NT2/D1 (cell line): Measurements from ENCODE around the gene NAGA.

Experiments used
- DNase-seq: peaks from one replicate; pipeline ENCODE4 v3.0.0-alpha.2; 2011; ENCODE audit warnings: low read depth, low spot score
- H3K27me3 ChIP-seq: 2 replicates; pipeline ENCODE4 v1.6.0; 2011; ENCODE audit warnings: mild to moderate bottlenecking; ENCODE audit not compliant: insufficient read length, insufficient read depth
- H3K36me3 ChIP-seq: 2 replicates; pipeline ENCODE4 v1.6.1; 2011; ENCODE audit warnings: mild to moderate bottlenecking, low read length, mixed read lengths; ENCODE audit not compliant: insufficient read depth, insufficient read length
- H3K4me1 ChIP-seq: 2 replicates; pipeline ENCODE4 v1.5.1; 2011; ENCODE audit not compliant: insufficient read depth, insufficient read length
- H3K4me3 ChIP-seq: 2 replicates; pipeline ENCODE4 v1.5.1; 2011; ENCODE audit warnings: low read depth; ENCODE audit not compliant: insufficient read length
- H3K9ac ChIP-seq: 2 replicates; pipeline ENCODE4 v1.6.0; 2011; ENCODE audit warnings: low read depth; ENCODE audit not compliant: insufficient read length
- H3K9me3 ChIP-seq: 2 replicates; pipeline ENCODE4 v1.5.1; 2011; ENCODE audit warnings: mild to moderate bottlenecking, low read length; ENCODE audit not compliant: insufficient read depth
- SUZ12 ChIP-seq: IDR thresholded peaks from 2 replicates; pipeline ENCODE4 v1.6.1; 2011; ENCODE audit not compliant: insufficient read length, insufficient read depth; ENCODE audit errors: extremely low read depth
- YY1 ChIP-seq: IDR thresholded peaks from 2 replicates; pipeline ENCODE4 v1.6.1; 2011; ENCODE audit not compliant: insufficient read length, insufficient read depth
- ZNF274 ChIP-seq: IDR thresholded peaks from 2 replicates; pipeline ENCODE4 v1.6.1; 2011; ENCODE audit warnings: mild to moderate bottlenecking, low read depth, low read length

Gene NAGA

DNA sequence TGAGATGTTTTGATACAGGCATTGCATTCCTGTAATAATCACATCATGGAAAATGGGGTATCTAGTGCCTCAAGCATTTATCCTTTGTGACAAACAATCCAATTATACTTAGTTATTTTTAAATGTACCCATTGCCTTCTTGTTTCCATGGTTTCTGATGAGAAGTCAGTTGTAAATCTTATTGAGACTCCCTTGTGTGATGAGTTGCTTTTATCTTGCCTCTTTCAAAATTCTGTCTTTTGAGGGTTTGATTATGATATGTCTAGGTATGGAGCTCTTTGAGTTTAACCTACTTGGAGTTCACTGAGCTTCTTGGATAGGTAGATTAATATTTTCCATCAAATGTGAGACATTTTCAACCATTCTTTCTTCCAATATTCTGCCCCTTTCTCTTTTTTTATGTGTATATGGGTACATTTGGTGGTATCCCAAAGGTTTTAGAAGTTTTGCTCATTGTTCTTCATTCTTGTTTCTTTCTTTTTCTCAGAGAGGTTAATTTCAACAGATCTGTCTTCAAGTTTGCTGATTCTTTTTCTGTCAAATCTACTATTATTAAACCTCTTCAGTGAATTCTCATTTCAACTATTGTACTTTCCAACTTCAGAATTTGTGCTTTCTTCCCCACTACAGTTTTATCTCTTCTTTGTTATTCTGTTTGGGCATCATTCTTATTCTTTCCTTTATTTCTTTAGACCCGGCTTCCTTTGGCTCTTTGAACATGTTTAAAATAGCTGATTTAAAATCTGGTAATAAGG lies 13.7 kb downstream of the NAGA start:
- Histone ChIP-seq H3K9ac (no peak overlapping the region), H3K4me3 (no peak overlapping the region), H3K9me3 (peaks cover 16% of the 10 kb centered on the region; the same call in 1 of the 2 replicates), H3K27me3 (no peaks in the 10 kb centered on the region), H3K36me3 (peaks cover 32% of the 10 kb centered on the region), H3K4me1 (no peaks in the 10 kb centered on the region)
- no peak for TF ChIP-seq YY1
- TF ChIP-seq ZNF274, result no peak
- no peak for TF ChIP-seq SUZ12
- DNase-seq, result no peak

DNA sequence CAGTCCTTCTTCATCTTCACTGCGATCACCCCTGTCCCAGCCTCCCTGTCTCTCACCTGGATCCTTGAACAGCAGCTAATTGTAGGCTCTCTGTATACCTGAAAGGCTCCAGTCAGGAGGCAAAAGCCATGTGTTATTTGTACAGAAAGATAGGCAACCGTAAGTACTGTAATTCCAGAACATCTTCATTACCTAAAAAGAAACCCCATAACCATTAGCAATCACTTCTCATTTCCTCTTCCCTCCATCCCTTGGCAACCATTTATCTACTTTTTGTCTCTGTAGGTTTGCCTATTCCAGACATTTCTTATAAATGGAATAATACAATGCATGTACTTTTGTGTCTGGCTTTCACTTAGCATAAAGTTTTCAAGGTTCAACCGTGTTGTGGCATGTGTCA lies 17.8 kb downstream of the NAGA start:
- H3K9ac ChIP-seq, result no peak overlapping the region
- no peaks in the 10 kb centered on the region for H3K4me1 ChIP-seq
- no peaks in the 10 kb centered on the region for H3K27me3 ChIP-seq
- H3K4me3 ChIP-seq, result no peak overlapping the region
- peaks cover 10% of the 10 kb centered on the region; the same call in 1 of the 2 replicates for H3K9me3 ChIP-seq
- no peak for DNase-seq
- H3K36me3 ChIP-seq, result no peaks in the 10 kb centered on the region
- TF ChIP-seq YY1, result no peak
- no peak for TF ChIP-seq ZNF274
- TF ChIP-seq SUZ12, result no peak

DNA sequence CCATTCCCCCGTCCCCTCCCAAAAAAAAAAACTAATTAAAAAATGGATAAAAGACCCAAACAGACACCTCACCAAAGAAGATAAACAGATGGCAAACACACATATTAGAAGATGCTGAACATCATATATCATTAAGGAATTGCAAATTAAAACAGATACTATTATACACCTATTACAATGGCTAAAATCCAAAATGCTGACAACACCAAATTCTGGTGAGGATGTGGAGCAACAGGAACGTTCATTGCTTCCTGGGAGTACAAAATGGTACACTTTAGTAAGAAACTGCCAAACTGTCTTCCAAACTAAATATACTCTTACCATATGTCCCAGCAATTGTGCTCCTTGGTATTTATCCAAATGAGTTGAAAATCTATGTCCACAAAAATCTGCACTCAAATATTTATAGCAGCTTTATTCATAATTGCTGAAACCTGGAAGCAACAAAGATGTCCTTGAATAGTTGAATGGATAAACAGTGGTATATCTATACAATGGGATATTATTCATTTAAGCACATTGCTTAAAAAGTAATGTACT lies 19.9 kb downstream of the NAGA start:
- Histone ChIP-seq H3K36me3 (no peaks in the 10 kb centered on the region), H3K4me1 (no peaks in the 10 kb centered on the region), H3K9me3 (no peaks in the 10 kb centered on the region), H3K27me3 (no peaks in the 10 kb centered on the region), H3K9ac (no peak overlapping the region), H3K4me3 (no peak overlapping the region)
- no peak for DNase-seq
- TF ChIP-seq YY1, result no peak
- TF ChIP-seq SUZ12, result no peak
- TF ChIP-seq ZNF274, result no peak

DNA sequence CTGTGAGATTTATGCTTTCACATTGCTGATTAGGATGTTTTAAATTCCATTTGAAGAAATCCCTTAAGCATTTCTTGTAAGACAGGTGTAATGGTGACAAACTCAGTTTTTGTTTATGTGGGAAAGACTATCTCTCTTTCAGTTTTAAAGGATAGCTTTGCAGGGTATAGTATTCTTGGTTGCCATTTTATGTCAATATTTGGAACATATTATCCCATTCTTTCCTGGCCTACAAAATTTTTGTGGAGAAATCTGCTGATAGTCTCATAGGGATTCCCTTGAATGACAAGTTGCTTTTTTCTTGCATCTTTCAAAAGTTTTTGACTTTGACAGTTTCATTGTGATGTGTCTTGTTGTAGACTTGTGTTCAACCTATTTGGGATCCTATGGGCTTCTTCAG lies 28.8 kb downstream of the NAGA start:
- Histone ChIP-seq H3K4me3 (no peak overlapping the region), H3K4me1 (no peaks in the 10 kb centered on the region), H3K36me3 (no peaks in the 10 kb centered on the region), H3K9me3 (peaks cover 18% of the 10 kb centered on the region), H3K9ac (no peak overlapping the region), H3K27me3 (no peaks in the 10 kb centered on the region)
- TF ChIP-seq SUZ12, result no peak
- no peak for TF ChIP-seq YY1
- no peak for TF ChIP-seq ZNF274
- no peak for DNase-seq

DNA sequence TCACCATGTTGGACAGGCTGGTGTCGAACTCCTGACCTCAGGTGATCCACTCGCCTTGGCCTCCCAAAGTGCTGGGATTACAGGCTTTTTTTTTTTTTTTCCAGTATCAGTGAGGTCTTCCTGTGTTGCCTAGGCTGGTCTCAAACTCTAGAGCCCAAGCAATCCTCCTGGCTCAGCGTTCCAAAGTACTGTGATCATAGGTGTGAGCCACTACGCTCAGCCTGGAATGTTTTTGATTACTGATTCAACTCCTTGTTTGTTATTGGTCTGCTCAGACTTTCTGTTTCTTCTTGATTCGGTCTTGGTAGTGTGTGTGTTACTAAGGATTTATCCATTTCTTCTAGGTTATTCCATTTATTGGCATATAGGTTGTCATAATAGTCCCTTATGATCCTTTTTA lies 31.3 kb downstream of the NAGA start:
- Histone ChIP-seq H3K36me3 (no peaks in the 10 kb centered on the region), H3K9ac (no peak overlapping the region), H3K4me3 (no peak overlapping the region), H3K27me3 (no peaks in the 10 kb centered on the region), H3K9me3 (peaks cover 22% of the 10 kb centered on the region), H3K4me1 (no peaks in the 10 kb centered on the region)
- DNase-seq, result no peak
- TF ChIP-seq SUZ12 (no peak), YY1 (no peak), ZNF274 (no peak)

DNA sequence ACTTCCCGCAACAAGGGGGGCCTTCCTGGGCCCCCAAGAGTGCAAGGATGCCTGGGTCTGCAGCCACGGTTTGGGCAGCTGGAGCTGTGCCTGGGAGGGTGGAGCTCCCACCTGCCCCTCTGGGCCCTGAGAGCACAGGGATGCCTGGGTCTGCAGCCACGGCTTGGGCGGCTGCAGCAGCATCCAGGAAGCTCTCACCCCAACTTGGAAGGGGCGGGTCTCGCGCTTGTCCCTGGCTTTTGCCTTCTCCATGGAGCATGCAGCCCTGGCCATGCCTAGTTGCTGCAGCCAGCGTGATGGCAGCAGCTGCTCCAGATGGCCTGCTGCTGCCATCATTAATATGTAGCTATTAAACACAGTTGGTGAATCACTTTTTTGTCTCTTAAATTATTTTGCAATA lies 35.4 kb downstream of the NAGA start:
- Histone ChIP-seq H3K27me3 (no peaks in the 10 kb centered on the region), H3K9me3 (peaks cover 19% of the 10 kb centered on the region; the same call in 1 of the 2 replicates), H3K4me3 (no peak overlapping the region), H3K4me1 (no peaks in the 10 kb centered on the region), H3K9ac (no peak overlapping the region), H3K36me3 (no peaks in the 10 kb centered on the region)
- no peak for TF ChIP-seq YY1
- TF ChIP-seq SUZ12, result no peak
- no peak for TF ChIP-seq ZNF274
- DNase-seq, result no peak
